OCI-LY1 (cell line): ENCODE results near the gene SLC39A2.

Experiments
- H2AFZ ChIP-seq: fragments of 200-600 bp; sonication (generic), shearing (Covaris generic); 2 replicates; pipeline ENCODE4 v1.6.0; 2014; ENCODE audit warnings: antibody characterized with exemption, mild to moderate bottlenecking, low read length
- H3F3A ChIP-seq: fragments of 200-600 bp; sonication (generic), shearing (Covaris generic); 2 replicates; pipeline ENCODE4 v1.6.0; 2014; ENCODE audit warnings: mild to moderate bottlenecking, antibody characterized with exemption, low read length, moderate library complexity; ENCODE audit not compliant: insufficient read depth
- H3K27ac ChIP-seq: fragments of 200-600 bp; sonication (generic); 2 replicates; pipeline ENCODE4 v1.5.1; 2014; ENCODE audit warnings: low read length, mixed run types, mild to moderate bottlenecking, low read depth; ENCODE audit not compliant: poor library complexity, severe bottlenecking
- H3K27me3 ChIP-seq: fragments of 200-600 bp; sonication (generic); 2 replicates; pipeline ENCODE4 v1.6.0; 2014; ENCODE audit warnings: antibody characterized with exemption, mild to moderate bottlenecking, low read length, moderate library complexity; ENCODE audit not compliant: insufficient read depth
- H3K36me3 ChIP-seq: fragments of 200-600 bp; sonication (generic); 2 replicates; pipeline ENCODE4 v1.6.1; 2014; ENCODE audit warnings: mild to moderate bottlenecking, antibody characterized with exemption, low read length, moderate library complexity, mixed read lengths; ENCODE audit not compliant: insufficient read depth
- H3K4me1 ChIP-seq: fragments of 200-600 bp; sonication (generic); 2 replicates; pipeline ENCODE4 v1.5.1; 2014; ENCODE audit warnings: mild to moderate bottlenecking, low read length, moderate library complexity; ENCODE audit not compliant: insufficient read depth, severe bottlenecking
- H3K4me2 ChIP-seq: fragments of 200-600 bp; sonication (generic), shearing (Covaris generic); 2 replicates; pipeline ENCODE4 v1.6.1; 2014; ENCODE audit warnings: low read length
- H3K4me3 ChIP-seq: fragments of 200-600 bp; sonication (generic); 2 replicates; pipeline ENCODE4 v1.5.1; 2014; ENCODE audit warnings: low read length, low read depth, mild to moderate bottlenecking, mixed read lengths; ENCODE audit not compliant: poor library complexity, severe bottlenecking
- H3K79me2 ChIP-seq: fragments of 200-600 bp; shearing (Covaris generic); 2 replicates; pipeline ENCODE4 v1.6.1; 2016; ENCODE audit warnings: mixed run types, low read length, mixed read lengths; ENCODE audit not compliant: insufficient read depth
- H3K9ac ChIP-seq: fragments of 200-600 bp; sonication (generic), shearing (Covaris generic); 2 replicates; pipeline ENCODE4 v1.6.1; 2014; ENCODE audit warnings: mild to moderate bottlenecking, low read length, mixed read lengths
- H3K9me2 ChIP-seq: fragments of 200-600 bp; sonication (generic), shearing (Covaris generic); 2 replicates; pipeline ENCODE4 v1.6.1; 2014; ENCODE audit warnings: low read depth, mild to moderate bottlenecking, low read length, mixed read lengths
- H3K9me3 ChIP-seq: fragments of 200-600 bp; shearing (Covaris generic); 2 replicates; pipeline ENCODE4 v1.6.1; 2014; ENCODE audit warnings: low read length, mixed read lengths
- H4K20me1 ChIP-seq: fragments of 200-600 bp; sonication (generic), shearing (Covaris generic); 2 replicates; pipeline ENCODE4 v1.6.0; 2016; ENCODE audit warnings: mild to moderate bottlenecking, low read length; ENCODE audit not compliant: insufficient read depth
- EZH2 ChIP-seq: fragments of 200-600 bp; sonication (generic), shearing (Covaris generic); IDR thresholded peaks from 2 replicates; pipeline ENCODE4 v1.8.0; 2017; ENCODE audit warnings: borderline replicate concordance, mixed run types, mild to moderate bottlenecking, antibody characterized with exemption, low read length, moderate library complexity, mixed read lengths
- TF ChIP-seq, protein P1 (sequence below): fragments of 200-600 bp; sonication (generic), shearing (Covaris generic); IDR thresholded peaks from 2 replicates; pipeline ENCODE4 v1.5.1; 2017; ENCODE audit warnings: mild to moderate bottlenecking, antibody characterized with exemption, low read length, moderate library complexity, mixed read lengths

The SLC39A2 gene

DNA sequence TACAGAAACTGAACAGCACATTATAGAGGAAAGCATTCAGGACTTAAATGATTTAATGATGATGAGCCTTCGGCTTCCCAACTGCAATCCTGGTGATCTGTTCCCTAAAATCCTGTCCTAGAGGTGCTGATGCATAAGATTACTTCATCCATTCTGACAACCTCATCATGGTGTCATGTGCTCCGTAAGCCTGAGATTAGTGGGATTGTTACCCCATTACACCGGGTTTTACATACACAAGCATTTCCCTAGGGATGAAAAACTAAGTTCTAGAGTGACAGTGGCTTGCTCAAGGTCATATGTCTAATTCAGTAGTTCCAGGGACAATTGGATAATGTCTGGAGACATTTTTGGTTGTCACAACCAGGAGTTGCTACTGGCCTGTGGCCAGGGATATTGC is 38.1 kb downstream of the SLC39A2 start:
- Histone ChIP-seq H3K27me3 (no peaks in the 10 kb centered on the region; the same call in 1 of the 2 replicates), H3K79me2 (no peaks in the 10 kb centered on the region), H3K9me2 (no peaks in the 10 kb centered on the region), H3K4me1 (no peaks in the 10 kb centered on the region), H3F3A (no peaks in the 10 kb centered on the region), H3K4me3 (no peak overlapping the region), H4K20me1 (no peaks in the 10 kb centered on the region), H3K9me3 (no peaks in the 10 kb centered on the region), H3K27ac (no peak overlapping the region), H3K36me3 (no peaks in the 10 kb centered on the region), H3K9ac (no peak overlapping the region), H2AFZ (no peak overlapping the region), H3K4me2 (no peak overlapping the region)
- TF ChIP-seq, protein P1, sequence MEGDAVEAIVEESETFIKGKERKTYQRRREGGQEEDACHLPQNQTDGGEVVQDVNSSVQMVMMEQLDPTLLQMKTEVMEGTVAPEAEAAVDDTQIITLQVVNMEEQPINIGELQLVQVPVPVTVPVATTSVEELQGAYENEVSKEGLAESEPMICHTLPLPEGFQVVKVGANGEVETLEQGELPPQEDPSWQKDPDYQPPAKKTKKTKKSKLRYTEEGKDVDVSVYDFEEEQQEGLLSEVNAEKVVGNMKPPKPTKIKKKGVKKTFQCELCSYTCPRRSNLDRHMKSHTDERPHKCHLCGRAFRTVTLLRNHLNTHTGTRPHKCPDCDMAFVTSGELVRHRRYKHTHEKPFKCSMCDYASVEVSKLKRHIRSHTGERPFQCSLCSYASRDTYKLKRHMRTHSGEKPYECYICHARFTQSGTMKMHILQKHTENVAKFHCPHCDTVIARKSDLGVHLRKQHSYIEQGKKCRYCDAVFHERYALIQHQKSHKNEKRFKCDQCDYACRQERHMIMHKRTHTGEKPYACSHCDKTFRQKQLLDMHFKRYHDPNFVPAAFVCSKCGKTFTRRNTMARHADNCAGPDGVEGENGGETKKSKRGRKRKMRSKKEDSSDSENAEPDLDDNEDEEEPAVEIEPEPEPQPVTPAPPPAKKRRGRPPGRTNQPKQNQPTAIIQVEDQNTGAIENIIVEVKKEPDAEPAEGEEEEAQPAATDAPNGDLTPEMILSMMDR: no peak
- no peak for TF ChIP-seq EZH2

DNA sequence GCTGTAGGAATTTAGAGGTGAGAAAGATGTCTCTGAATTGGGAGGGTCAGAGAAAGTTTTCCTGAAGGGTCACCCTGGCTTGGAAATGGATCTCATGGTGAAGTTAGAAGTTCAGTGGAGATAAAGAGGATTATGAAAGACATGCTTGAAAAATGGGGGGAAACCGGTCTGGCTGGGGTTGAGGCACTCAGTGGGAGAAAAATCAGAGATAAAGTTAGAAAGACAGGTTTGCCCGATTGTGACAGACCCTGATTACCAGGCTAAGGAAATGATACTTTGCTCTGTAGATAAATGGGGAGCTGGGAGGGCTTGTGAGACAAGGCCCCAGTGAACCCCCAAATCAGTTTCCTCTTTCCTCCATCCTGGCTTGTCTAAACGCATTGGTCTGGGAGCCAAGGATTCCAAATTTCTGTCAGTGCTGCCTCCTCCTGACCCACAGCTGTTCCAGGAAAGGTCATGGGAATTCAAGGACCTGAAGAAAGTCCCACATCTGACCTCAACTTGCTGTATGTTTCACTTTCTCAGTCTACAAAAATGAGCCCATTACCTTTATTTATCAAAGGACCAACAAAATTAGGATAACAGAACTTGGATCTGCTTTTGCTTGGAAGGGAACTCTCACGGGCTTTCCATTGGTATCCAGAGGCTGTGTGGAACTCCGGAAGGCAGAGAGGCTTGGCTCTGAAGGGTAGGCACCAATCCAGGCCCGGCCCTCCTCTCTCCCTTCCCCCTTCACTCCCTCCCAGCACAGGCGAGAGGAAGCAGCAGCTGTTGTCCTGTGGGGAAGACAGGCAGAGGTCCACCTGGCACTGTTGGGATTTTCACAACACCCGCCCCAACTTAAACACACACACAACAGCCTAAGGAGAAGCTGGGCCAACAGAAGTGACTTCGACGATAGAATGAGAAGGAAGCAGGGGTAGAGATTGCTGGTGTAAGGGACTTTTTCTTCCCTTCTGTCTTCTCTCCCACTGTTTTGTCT is 39.6 kb downstream of the SLC39A2 start:
- Histone ChIP-seq H3K9me2 (no peaks in the 10 kb centered on the region), H2AFZ (no peak overlapping the region), H3K9me3 (no peaks in the 10 kb centered on the region), H4K20me1 (no peaks in the 10 kb centered on the region), H3K4me1 (no peaks in the 10 kb centered on the region), H3K4me2 (no peak overlapping the region), H3K27ac (no peak overlapping the region), H3K79me2 (no peaks in the 10 kb centered on the region), H3K4me3 (no peak overlapping the region), H3F3A (no peaks in the 10 kb centered on the region), H3K36me3 (no peaks in the 10 kb centered on the region), H3K27me3 (no peaks in the 10 kb centered on the region; the same call in 1 of the 2 replicates), H3K9ac (no peak overlapping the region)
- no peak for TF ChIP-seq EZH2
- TF ChIP-seq, protein P1: no peak

DNA sequence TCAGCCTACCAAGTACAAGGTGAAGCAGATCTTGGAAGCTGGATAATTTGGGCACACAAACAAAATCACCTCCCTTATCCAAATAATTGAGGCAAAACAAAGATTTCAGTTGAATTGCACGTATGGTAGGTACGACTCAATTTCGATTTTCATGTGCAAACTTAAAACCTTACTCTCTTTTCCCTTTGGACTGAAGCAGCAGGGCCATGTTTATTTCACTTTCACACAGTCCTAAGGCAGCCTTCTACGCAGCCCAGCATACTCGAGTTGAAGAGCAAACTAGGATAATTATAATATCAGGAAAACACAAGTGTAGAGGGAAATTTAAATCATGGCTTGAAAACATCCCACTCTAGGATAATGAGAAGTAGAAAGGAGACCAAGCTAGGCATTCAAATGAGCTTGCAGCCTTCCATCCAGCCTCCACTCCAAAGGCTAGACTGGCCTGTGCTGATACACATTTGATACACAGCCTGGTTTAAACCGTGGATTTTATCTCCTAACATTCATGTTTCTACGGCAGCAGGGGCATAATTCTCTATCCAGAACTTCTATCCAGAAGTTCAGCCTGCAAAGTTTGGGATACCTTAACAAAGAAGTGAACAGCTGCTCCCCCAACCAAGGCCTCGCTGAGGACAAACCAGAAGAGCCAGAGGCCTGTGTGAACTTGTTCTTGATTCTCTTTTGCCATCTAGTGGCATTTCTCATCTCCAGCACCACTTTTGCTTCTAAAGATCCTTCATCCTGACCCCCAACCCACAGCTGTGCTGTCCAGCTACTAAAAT is 40.7 kb downstream of the SLC39A2 start:
- H3K27ac ChIP-seq: no peak overlapping the region
- H3K4me2 ChIP-seq: no peak overlapping the region
- H3K9me2 ChIP-seq: no peaks in the 10 kb centered on the region
- no peak overlapping the region for H2AFZ ChIP-seq
- no peaks in the 10 kb centered on the region for H3K4me1 ChIP-seq
- TF ChIP-seq EZH2: no peak
- TF ChIP-seq, protein P1: peak; percentile 60; the same call in 1 of the 2 replicates
- H3K36me3 ChIP-seq: no peaks in the 10 kb centered on the region
- H3K79me2 ChIP-seq: no peaks in the 10 kb centered on the region
- H3K27me3 ChIP-seq: no peaks in the 10 kb centered on the region; the same call in 1 of the 2 replicates
- no peaks in the 10 kb centered on the region for H4K20me1 ChIP-seq
- no peaks in the 10 kb centered on the region for H3K9me3 ChIP-seq
- H3K9ac ChIP-seq: no peak overlapping the region
- no peak overlapping the region for H3K4me3 ChIP-seq
- H3F3A ChIP-seq: no peaks in the 10 kb centered on the region
